PFSK-1 (cell line): ENCODE data around the gene KCNK1.

Experiments used
- FOXP2 ChIP-seq: optimal IDR thresholded peaks from 2 replicates; pipeline ENCODE3; 2011; ENCODE audit warnings: borderline replicate concordance, control low read depth, inconsistent platforms; ENCODE audit not compliant: insufficient read depth; ENCODE audit errors: extremely low read length, extremely low read depth
- POLR2AphosphoS5 ChIP-seq: IDR thresholded peaks from 2 replicates; pipeline ENCODE4 v1.6.1; 2012; ENCODE audit warnings: low read depth, mild to moderate bottlenecking, control low read depth, low read length, moderate library complexity
- REST ChIP-seq, 2 experiments: IDR thresholded peaks; 2 replicates each; pipeline versions ENCODE4 v1.6.1 to v1.8.0; 2011 to 2012; ENCODE audit warnings: low read depth in 2 of 2, low read length in 2 of 2, control low read depth in 1 of 2, inconsistent platforms in 1 of 2, mild to moderate bottlenecking in 1 of 2, moderate library complexity in 1 of 2; ENCODE audit not compliant: insufficient read depth in 1 of 2

- TF ChIP-seq REST (IDR thresholded peaks at IDR 0.05; ENCODE audit: insufficient read depth in 1 of 2, low read depth in 2 of 2, low read length in 2 of 2) (no peak), FOXP2 (no peak), POLR2AphosphoS5 (no peak)
Measured at GRCh38 chr1:233704170-233704897, 90.4 kb downstream of the KCNK1 start.
